Gastrocnemius medialis (tissue), 4 donors: ENCODE results near the gene NFAT5.

Experiments
- CTCF ChIP-seq, 5 experiments: fragments of 450-650 bp in 3 of 5; fragments of 200-600 bp in 2 of 5; sonication (generic) in 2 of 5; IDR thresholded peaks in 4 of 5; conservative IDR thresholded peaks in 1 of 5; 1 replicate in 4 of 5; 2 replicates in 1 of 5; pipeline ENCODE4 v1.5.1; 2016 to 2019; ENCODE audit warnings: antibody characterized with exemption in 5 of 5, mild to moderate bottlenecking in 3 of 5, moderate library complexity in 3 of 5
- POLR2A ChIP-seq, 2 donors: fragments of 450-650 bp; IDR thresholded peaks; one replicate each; pipeline ENCODE4 v1.6.1; 2017; ENCODE audit warnings: antibody characterized with exemption in 2 of 2, mild to moderate bottlenecking in 2 of 2, moderate library complexity in 2 of 2

DNA sequence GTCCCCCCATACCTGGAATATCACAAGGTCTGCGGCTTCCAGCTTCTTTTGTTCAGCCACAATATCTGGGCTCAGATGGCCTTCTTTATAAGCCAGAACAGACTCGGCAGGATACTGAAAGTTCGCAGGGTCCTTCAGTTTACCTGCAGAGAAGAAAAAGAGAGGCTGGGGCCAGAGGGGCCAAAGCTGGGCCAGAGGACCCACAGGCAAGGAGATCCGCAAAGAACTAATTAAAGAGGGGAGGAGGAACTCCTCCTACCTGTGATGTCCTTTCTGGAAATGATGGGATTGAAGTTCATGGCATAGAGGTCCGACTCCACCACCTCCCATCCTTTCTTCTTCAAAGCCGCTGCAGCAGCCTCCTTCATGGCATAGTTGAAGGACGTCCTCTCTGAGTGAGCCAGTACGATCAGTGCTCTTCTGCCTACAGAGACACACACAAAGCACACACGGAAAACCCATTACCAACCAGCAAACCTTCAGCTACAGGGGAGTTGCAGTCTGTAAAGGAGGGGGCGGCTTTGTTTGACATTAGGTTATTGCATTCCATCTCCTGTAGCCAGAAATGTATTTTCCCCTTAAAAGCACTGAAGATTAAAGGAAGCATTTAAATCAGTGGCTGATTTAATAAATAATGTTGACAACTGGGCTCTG, 152.5 kb downstream of the NFAT5 start:
- TF ChIP-seq CTCF (IDR thresholded peaks at IDR 0.05 in 4 of 5, conservative IDR thresholded peaks at IDR 0.05 in 1 of 5): no peak
- TF ChIP-seq POLR2A (IDR thresholded peaks at IDR 0.05): no peak
